ENCODE data around the gene CNTN4. TPM values are rescaled to one million over a fixed set of nuclear protein-coding genes. Genes with fewer than 3 reads are reported as not detected.

CNTN4 gene
- total RNA-seq, 1 experiment from 2014 or later: 1.6 TPM

GRCh38 chr3:2771741-2772140 lies 673.1 kb downstream of the CNTN4 start:
- H4K8ac ChIP-seq (replicated peaks; ENCODE audit: insufficient read length, low read depth, low read length): no peak overlapping the region
- H3K4me1 ChIP-seq (ENCODE audit: insufficient read depth, low read length): peaks cover 6% of the 10 kb centered on the region
- no peak overlapping the region for H2BK15ac ChIP-seq (ENCODE audit: low read depth, low read length)
- H2AK5ac ChIP-seq (ENCODE audit: insufficient read length, low read length): no peak overlapping the region
- H3K4me2 ChIP-seq (ENCODE audit: insufficient read depth, insufficient read length, low read length): no peak overlapping the region
- H4K91ac ChIP-seq (ENCODE audit: insufficient read length, low read depth, low read length): no peak overlapping the region
- Mint-ChIP-seq H3K9me3 (no peaks in the 10 kb centered on the region), H3K4me1 (peaks cover 25 to 33% of the 10 kb centered on the region in 2 experiments), H3K36me3 (ENCODE audit: insufficient read depth in 1 of 3, low read depth in 3 of 3) (no peaks in the 10 kb centered on the region), H3K4me3 (no peak overlapping the region), H3K27me3 (ENCODE audit: low read depth) (no peaks in the 10 kb centered on the region), H3K27ac (no peak overlapping the region)
- H4K20me1 ChIP-seq (ENCODE audit: control insufficient read depth, insufficient read depth, insufficient read length): no peaks in the 10 kb centered on the region
- H3K23ac ChIP-seq (ENCODE audit: insufficient read length, low read depth, low read length): no peak overlapping the region
- H3K4ac ChIP-seq (ENCODE audit: low read depth, low read length): no peak overlapping the region
- no peak overlapping the region for H3K27ac ChIP-seq (ENCODE audit: insufficient read length, low read depth, low read length)
- no peak overlapping the region for H2BK12ac ChIP-seq (ENCODE audit: insufficient read length, low read depth, low read length)
- no peaks in the 10 kb centered on the region for H3K79me2 ChIP-seq (ENCODE audit: insufficient read depth, low read length)
- H2BK5ac ChIP-seq (ENCODE audit: insufficient read length, low read length): no peak overlapping the region
- H3K79me1 ChIP-seq (ENCODE audit: insufficient read depth, low read depth, low read length, poor library complexity, severe bottlenecking): no peaks in the 10 kb centered on the region
- no peaks in the 10 kb centered on the region for H3K27me3 ChIP-seq (ENCODE audit: insufficient read depth, low read length)
- no peak overlapping the region for H2BK20ac ChIP-seq (ENCODE audit: low read depth, low read length, poor library complexity, severe bottlenecking)
- TF ChIP-seq CTCF (conservative IDR thresholded peaks at IDR 0.05): no peak
- H3K9me3 ChIP-seq (ENCODE audit: control insufficient read depth, low read depth, low read length): no peaks in the 10 kb centered on the region
- H3K18ac ChIP-seq (ENCODE audit: insufficient read length, low read depth, low read length): no peak overlapping the region
- no peak overlapping the region for H3K9ac ChIP-seq (ENCODE audit: extremely low read depth, insufficient read length, low read length)
- H2AFZ ChIP-seq (ENCODE audit: low read length): no peak overlapping the region
- H2BK120ac ChIP-seq (ENCODE audit: low read depth, low read length, poor library complexity, severe bottlenecking): no peak overlapping the region
- H3K23me2 ChIP-seq (ENCODE audit: insufficient read length, low read depth, low read length, poor library complexity, severe bottlenecking): no peaks in the 10 kb centered on the region
- no peak overlapping the region for H3K14ac ChIP-seq (ENCODE audit: insufficient read depth, low read length)
- no peak for DNase-seq
- no CpG with 5 or more reads among the region's 5 CpGs for WGBS (ENCODE audit: extremely low coverage, insufficient read length, low lambda C conversion rate)
- H3T11ph ChIP-seq (ENCODE audit: low read length): no peak overlapping the region
- H4K5ac ChIP-seq (ENCODE audit: insufficient read length, low read depth, low read length): no peak overlapping the region
- H3K56ac ChIP-seq (ENCODE audit: insufficient read length, low read depth, low read length): no peak overlapping the region

Data from H9 (cell line).